HepG2 (cell line): ENCODE results near the gene ARMCX4. TPM values are rescaled to one million over a fixed set of nuclear protein-coding genes. Genes with fewer than 3 reads are reported as not detected.

Source experiments
- BORCS8-MEF2B ChIP-seq: sonication (generic); formaldehyde crosslinking; IDR thresholded peaks from 2 replicates; pipeline ENCODE4 v1.8.0; 2022; ENCODE audit warnings: mild to moderate bottlenecking, missing genetic modification reagents
- HNF1B ChIP-seq: sonication (generic); formaldehyde crosslinking; IDR thresholded peaks from 2 replicates; pipeline ENCODE4 v1.5.1; 2020; ENCODE audit warnings: mild to moderate bottlenecking, moderate library complexity, missing genetic modification reagents
- KLF12 ChIP-seq: sonication (generic); formaldehyde crosslinking; IDR thresholded peaks from 2 replicates; pipeline ENCODE4 v1.4.0; 2020; ENCODE audit warnings: missing genetic modification reagents, borderline replicate concordance
- MXI1 ChIP-seq: IDR thresholded peaks from 3 replicates; pipeline ENCODE4 v1.6.1; 2012; ENCODE audit warnings: low read depth, low read length, inconsistent platforms, borderline replicate concordance
- TARDBP ChIP-seq: sonication (generic); formaldehyde crosslinking; IDR thresholded peaks from 2 replicates; pipeline ENCODE4 v1.8.0; 2022; ENCODE audit warnings: mild to moderate bottlenecking, missing genetic modification reagents
- ZFP62 ChIP-seq: sonication (generic); formaldehyde crosslinking; IDR thresholded peaks from 2 replicates; pipeline ENCODE4 v1.4.0; 2020; ENCODE audit warnings: missing genetic modification reagents
- ZMAT5 ChIP-seq: sonication (generic); formaldehyde crosslinking; IDR thresholded peaks from 2 replicates; pipeline ENCODE4 v1.5.0; 2020; ENCODE audit warnings: mild to moderate bottlenecking, low read depth, missing genetic modification reagents, borderline replicate concordance
- ZNF326 ChIP-seq: sonication (generic); formaldehyde crosslinking; IDR thresholded peaks from 2 replicates; pipeline ENCODE4 v1.4.0; 2020; ENCODE audit warnings: missing genetic modification reagents, borderline replicate concordance
- polyA plus RNA-seq, 8 experiments: library from polyadenylated mRNA; depleted of rRNA in 3 of 8; stranded (reverse) in 7 of 8; unstranded in 1 of 8; fragments of >200 nt; fragmentation: Illumina TruSeq in 4 of 8; extraction: Trizol in 4 of 8; gene quantifications; 2 replicates each; pipeline versions ENCODE4 v1.2.1 to v1.2.3, GENCODE V29; 2011 to 2016; ENCODE audit warnings: low read depth in 4 of 8, missing spikeins in 1 of 8, mixed read lengths in 1 of 8; ENCODE audit not compliant: insufficient read depth in 1 of 8
- total RNA-seq, 5 experiments: library from RNA; depleted of rRNA; stranded (reverse); fragments of >200 nt; fragmentation: Illumina TruSeq; extraction: Trizol; gene quantifications; 2 replicates each; pipeline ENCODE4 v1.2.3, GENCODE V29; 2016; ENCODE audit warnings: low read depth in 1 of 5
- TF ChIP-seq, protein P1 (sequence below): sonication (generic); formaldehyde crosslinking; IDR thresholded peaks from 2 replicates; pipeline ENCODE4 v1.8.0; 2022; ENCODE audit warnings: mild to moderate bottlenecking, missing genetic modification reagents, moderate library complexity
- TF ChIP-seq, protein P2 (sequence below): sonication (generic); formaldehyde crosslinking; IDR thresholded peaks from 2 replicates; pipeline ENCODE4 v1.8.0; 2022; ENCODE audit warnings: missing genetic modification reagents, mild to moderate bottlenecking, inconsistent platforms, borderline replicate concordance
- TF ChIP-seq, protein P3 (sequence below): sonication (generic); formaldehyde crosslinking; IDR thresholded peaks from 2 replicates; pipeline ENCODE4 v1.4.0; 2020; ENCODE audit warnings: missing genetic modification reagents, mild to moderate bottlenecking, borderline replicate concordance
- TF ChIP-seq, protein P4 (sequence below): sonication (generic); formaldehyde crosslinking; IDR thresholded peaks from 2 replicates; pipeline ENCODE4 v1.8.1; 2022; ENCODE audit warnings: mild to moderate bottlenecking, missing genetic modification reagents

The ARMCX4 gene
- total and polyA plus RNA-seq, 2 of the 13 experiments (the other 11 are each of a cell fraction or from before 2014, with no cell fraction given), result not detected

DNA sequence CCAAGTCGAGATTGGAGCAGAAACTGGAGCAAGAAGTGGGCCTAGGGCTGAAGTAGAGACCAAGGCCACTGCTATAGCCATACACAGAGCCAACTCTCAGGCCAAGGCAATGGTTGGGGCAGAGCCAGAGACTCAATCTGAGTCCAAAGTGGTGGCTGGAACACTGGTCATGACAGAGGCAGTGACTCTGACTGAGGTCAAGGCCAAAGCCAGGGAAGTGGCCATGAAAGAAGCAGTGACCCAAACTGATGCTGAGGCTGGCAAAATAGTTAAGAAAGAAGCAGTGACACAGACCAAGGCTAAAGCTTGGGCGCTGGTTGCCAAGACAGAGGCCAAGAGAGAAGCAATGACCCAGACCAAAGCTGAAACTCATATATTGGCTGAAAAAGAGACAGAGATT is 3.5 kb downstream of the ARMCX4 start (continued):
- TF ChIP-seq, protein P1, sequence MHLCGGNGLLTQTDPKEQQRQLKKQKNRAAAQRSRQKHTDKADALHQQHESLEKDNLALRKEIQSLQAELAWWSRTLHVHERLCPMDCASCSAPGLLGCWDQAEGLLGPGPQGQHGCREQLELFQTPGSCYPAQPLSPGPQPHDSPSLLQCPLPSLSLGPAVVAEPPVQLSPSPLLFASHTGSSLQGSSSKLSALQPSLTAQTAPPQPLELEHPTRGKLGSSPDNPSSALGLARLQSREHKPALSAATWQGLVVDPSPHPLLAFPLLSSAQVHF (CRISPR knock-in tag), result no peak
- TF ChIP-seq, protein P2, sequence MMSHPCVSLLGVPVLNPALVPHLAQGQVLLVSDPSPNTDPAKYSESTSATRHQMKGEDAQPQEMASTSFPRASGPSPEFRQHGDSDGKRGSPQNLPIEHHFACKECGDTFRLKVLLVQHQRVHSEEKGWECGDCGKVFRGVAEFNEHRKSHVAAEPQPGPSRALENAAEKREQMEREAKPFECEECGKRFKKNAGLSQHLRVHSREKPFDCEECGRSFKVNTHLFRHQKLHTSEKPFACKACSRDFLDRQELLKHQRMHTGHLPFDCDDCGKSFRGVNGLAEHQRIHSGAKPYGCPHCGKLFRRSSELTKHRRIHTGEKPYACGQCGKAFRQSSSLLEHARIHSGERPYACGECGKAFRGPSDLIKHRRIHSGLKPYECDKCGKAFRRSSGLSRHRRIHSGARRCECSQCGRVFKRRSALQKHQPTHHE (CRISPR knock-in tag), result no peak
- TF ChIP-seq MXI1 (no peak), ZFP62 (CRISPR knock-in tag) (no peak), BORCS8-MEF2B (no peak), ZMAT5 (CRISPR knock-in tag) (no peak), ZNF326 (CRISPR knock-in tag) (no peak), TARDBP (CRISPR knock-in tag) (no peak), HNF1B (no peak), KLF12 (CRISPR knock-in tag) (no peak)
- TF ChIP-seq, protein P3, sequence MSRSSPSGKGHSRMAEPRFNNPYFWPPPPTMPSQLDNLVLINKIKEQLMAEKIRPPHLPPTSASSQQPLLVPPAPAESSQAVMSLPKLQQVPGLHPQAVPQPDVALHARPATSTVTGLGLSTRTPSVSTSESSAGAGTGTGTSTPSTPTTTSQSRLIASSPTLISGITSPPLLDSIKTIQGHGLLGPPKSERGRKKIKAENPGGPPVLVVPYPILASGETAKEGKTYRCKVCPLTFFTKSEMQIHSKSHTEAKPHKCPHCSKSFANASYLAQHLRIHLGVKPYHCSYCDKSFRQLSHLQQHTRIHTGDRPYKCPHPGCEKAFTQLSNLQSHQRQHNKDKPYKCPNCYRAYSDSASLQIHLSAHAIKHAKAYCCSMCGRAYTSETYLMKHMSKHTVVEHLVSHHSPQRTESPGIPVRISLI (CRISPR knock-in tag), result no peak
- TF ChIP-seq, protein P4, sequence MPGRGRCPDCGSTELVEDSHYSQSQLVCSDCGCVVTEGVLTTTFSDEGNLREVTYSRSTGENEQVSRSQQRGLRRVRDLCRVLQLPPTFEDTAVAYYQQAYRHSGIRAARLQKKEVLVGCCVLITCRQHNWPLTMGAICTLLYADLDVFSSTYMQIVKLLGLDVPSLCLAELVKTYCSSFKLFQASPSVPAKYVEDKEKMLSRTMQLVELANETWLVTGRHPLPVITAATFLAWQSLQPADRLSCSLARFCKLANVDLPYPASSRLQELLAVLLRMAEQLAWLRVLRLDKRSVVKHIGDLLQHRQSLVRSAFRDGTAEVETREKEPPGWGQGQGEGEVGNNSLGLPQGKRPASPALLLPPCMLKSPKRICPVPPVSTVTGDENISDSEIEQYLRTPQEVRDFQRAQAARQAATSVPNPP (CRISPR knock-in tag), result no peak
